Measurements from ENCODE around the gene EPB41.
"Not testable (repeated sequence)": the region's sequence is repeated elsewhere in the genome, so short reads cannot be mapped to it uniquely, and the experiment has no call there.

EPB41 gene

GRCh38 chr1:28927266-28927647, 12.9 kb downstream of the EPB41 start:
- no peak for DNase-seq (ENCODE audit: low read depth in 2 of 2)

- no peak for DNase-seq (ENCODE audit: low read depth in 2 of 2)
Observed at GRCh38 chr1:28927648-28928313, 13.4 kb downstream of the EPB41 start.

GRCh38 chr1:28928314-28928941, 14.1 kb downstream of the EPB41 start:
- DNase-seq (ENCODE audit: low read depth in 2 of 2), result no peak

- DNase-seq (ENCODE audit: low read depth in 2 of 2), result no peak
Observed at GRCh38 chr1:28933277-28933676, 18.9 kb downstream of the EPB41 start.

GRCh38 chr1:28933918-28934317, 19.5 kb downstream of the EPB41 start:
- DNase-seq (ENCODE audit: low read depth in 2 of 2), result no peak

GRCh38 chr1:28934676-28935075, 20.3 kb downstream of the EPB41 start:
- no peak for DNase-seq (ENCODE audit: low read depth in 2 of 2)

GRCh38 chr1:28935293-28935692, 20.9 kb downstream of the EPB41 start:
- no peak for DNase-seq (ENCODE audit: low read depth in 2 of 2)

GRCh38 chr1:28936094-28936493, 21.7 kb downstream of the EPB41 start:
- DNase-seq (ENCODE audit: low read depth in 2 of 2), result no peak

- no peak for DNase-seq (ENCODE audit: low read depth in 2 of 2)
Observed at GRCh38 chr1:28936528-28936927, 22.2 kb downstream of the EPB41 start.

- not testable (repeated sequence) for DNase-seq (ENCODE audit: low read depth in 2 of 2)
Observed at GRCh38 chr1:28943581-28943980, 29.2 kb downstream of the EPB41 start.

GRCh38 chr1:28950006-28950405, 35.6 kb downstream of the EPB41 start:
- no peak for DNase-seq (ENCODE audit: low read depth in 2 of 2)

GRCh38 chr1:28950449-28950848, 36.1 kb downstream of the EPB41 start:
- no peak for DNase-seq (ENCODE audit: low read depth in 2 of 2)

- DNase-seq (ENCODE audit: low read depth in 2 of 2), result no peak
Observed at GRCh38 chr1:28954126-28954726, 39.9 kb downstream of the EPB41 start.

GRCh38 chr1:28956038-28956464, 41.7 kb downstream of the EPB41 start:
- DNase-seq (ENCODE audit: low read depth in 2 of 2), result no peak

GRCh38 chr1:28962114-28962831, 47.9 kb downstream of the EPB41 start:
- DNase-seq (ENCODE audit: low read depth in 2 of 2), result not testable (repeated sequence)

- DNase-seq (ENCODE audit: low read depth in 2 of 2), result no peak
Observed at GRCh38 chr1:28965271-28965870, 51.0 kb downstream of the EPB41 start.

- DNase-seq (ENCODE audit: low read depth in 2 of 2), result no peak
Observed at GRCh38 chr1:28966617-28967016, 52.2 kb downstream of the EPB41 start.

GRCh38 chr1:28971980-28972771, 57.8 kb downstream of the EPB41 start:
- no peak for DNase-seq (ENCODE audit: low read depth in 2 of 2)

GRCh38 chr1:28973596-28974421, 59.4 kb downstream of the EPB41 start:
- DNase-seq (ENCODE audit: low read depth in 2 of 2), result no peak

GRCh38 chr1:28974432-28974831, 60.1 kb downstream of the EPB41 start:
- no peak for DNase-seq (ENCODE audit: low read depth in 2 of 2)
